KG1 (cell line): ENCODE results near the gene MPRIP.

Experiments used
- DNase-seq: peaks from one replicate; lab custom pipeline; 2025; lab: John Stamatoyannopoulos, UW

The MPRIP gene

GRCh38 chr17:17029938-17030337, 12.3 kb upstream of the MPRIP start:
- DNase-seq = no peak

- DNase-seq = no peak
These were observed 11.6 kb upstream of the MPRIP start for GRCh38 chr17:17030515-17031211.

- DNase-seq = no peak
These were observed 10.0 kb upstream of the MPRIP start for GRCh38 chr17:17032131-17032692.

GRCh38 chr17:17033466-17033865, 8.8 kb upstream of the MPRIP start:
- no peak for DNase-seq

- no peak for DNase-seq
These were observed 8.2 kb upstream of the MPRIP start for GRCh38 chr17:17034026-17034425.

GRCh38 chr17:17034496-17035075, 7.7 kb upstream of the MPRIP start:
- no peak for DNase-seq

GRCh38 chr17:17035490-17035889, 6.8 kb upstream of the MPRIP start:
- DNase-seq = no peak

- DNase-seq = no peak
These were observed 6.2 kb upstream of the MPRIP start for GRCh38 chr17:17035920-17036523.

GRCh38 chr17:17036524-17036998, 5.7 kb upstream of the MPRIP start:
- DNase-seq = no peak

- DNase-seq = no peak
These were observed 2.3 kb upstream of the MPRIP start for GRCh38 chr17:17039911-17040310.

- no peak for DNase-seq
These were observed 1.2 kb upstream of the MPRIP start for GRCh38 chr17:17041018-17041521.

GRCh38 chr17:17041571-17042383, 480 bp upstream of the MPRIP start:
- peak; percentile 63 for DNase-seq

GRCh38 chr17:17042851-17043460, 699 bp downstream of the MPRIP start:
- no peak for DNase-seq

- DNase-seq = no peak
These were observed 1.4 kb downstream of the MPRIP start for GRCh38 chr17:17043461-17044271.

GRCh38 chr17:17044846-17045561, 2.7 kb downstream of the MPRIP start:
- no peak for DNase-seq

GRCh38 chr17:17048106-17048505, 5.8 kb downstream of the MPRIP start:
- no peak for DNase-seq

- no peak for DNase-seq
These were observed 8.4 kb downstream of the MPRIP start for GRCh38 chr17:17050346-17051345.

- DNase-seq = no peak
These were observed 9.1 kb downstream of the MPRIP start for GRCh38 chr17:17051380-17051779.
